ENCODE measurements around the gene TCHH.
"Not testable (repeated sequence)": the region's sequence is repeated elsewhere in the genome, so short reads cannot be mapped to it uniquely, and the experiment has no call there.

Gene TCHH

DNA sequence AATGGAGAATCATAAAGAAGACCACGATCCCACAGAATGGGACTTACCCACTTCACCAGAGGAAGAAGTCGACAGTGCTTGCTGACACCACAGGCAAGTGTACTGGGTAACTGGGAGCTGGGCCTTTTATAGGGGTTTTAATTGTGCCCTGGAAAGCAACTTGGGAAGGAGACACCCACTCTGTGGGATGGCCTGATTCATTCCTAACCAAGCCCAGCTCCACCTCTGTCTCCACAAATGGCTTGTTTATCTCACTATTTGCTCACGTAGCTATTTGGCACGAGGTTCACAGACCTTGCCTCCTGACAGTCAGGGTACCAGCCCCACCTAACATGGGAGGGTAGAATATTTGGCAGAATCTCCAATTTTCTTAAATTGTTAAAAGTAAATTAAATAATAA, at the start of gene TCHH:
TCHH (minus strand) TSS at position 101 of the 400 bp plus-strand sequence. CDS start 1,364 bp downstream, outside the sequence.
- no peak for DNase-seq

- no peak for DNase-seq
Measured at GRCh38 chr1:152164517-152165136, 49.4 kb upstream of the TCHH start.

DNA sequence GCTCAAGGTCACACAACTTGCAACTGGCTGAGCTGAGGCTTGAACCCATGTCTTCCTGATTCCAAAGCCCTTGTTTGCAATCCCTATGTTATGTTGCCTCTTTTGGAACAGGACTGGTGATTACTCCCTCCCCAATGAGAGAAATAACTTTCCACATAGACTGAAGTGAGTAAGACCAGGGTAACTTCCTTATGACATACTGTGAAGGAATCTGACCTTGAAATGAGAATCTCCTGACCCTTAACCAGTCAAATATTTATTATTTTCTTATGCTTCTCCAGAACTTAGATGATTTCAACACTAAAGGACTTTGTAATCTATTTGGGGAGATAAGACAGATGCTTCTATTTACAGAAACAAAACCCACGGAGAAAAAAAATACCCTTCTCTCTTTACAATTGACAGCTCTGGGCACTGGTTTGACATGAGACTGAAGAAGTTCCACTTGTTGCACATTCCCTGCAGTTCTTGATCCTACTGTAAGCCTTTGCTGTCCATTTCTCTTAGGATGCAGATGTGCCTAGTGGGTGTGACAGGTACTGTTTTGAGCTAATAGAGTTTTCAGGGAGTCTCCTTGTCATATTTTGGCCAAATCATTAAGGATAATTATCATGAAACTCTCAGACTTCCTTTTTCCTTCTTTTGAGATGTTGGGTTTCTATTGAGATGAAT, 47.7 kb upstream of the TCHH start:
- no peak for DNase-seq

- no peak for DNase-seq
Measured at GRCh38 chr1:152160576-152160975, 45.3 kb upstream of the TCHH start.

- no peak for DNase-seq
Measured at GRCh38 chr1:152159144-152159543, 43.9 kb upstream of the TCHH start, which contains the start of gene RPTN. Gene RPTN (minus strand): TSS chr1:152159228. CDS start chr1:152157889, 1,339 bp downstream.

GRCh38 chr1:152153996-152154395, 38.8 kb upstream of the TCHH start:
- DNase-seq: no peak

- DNase-seq: no peak
Measured at GRCh38 chr1:152151646-152152045, 36.4 kb upstream of the TCHH start.

DNA sequence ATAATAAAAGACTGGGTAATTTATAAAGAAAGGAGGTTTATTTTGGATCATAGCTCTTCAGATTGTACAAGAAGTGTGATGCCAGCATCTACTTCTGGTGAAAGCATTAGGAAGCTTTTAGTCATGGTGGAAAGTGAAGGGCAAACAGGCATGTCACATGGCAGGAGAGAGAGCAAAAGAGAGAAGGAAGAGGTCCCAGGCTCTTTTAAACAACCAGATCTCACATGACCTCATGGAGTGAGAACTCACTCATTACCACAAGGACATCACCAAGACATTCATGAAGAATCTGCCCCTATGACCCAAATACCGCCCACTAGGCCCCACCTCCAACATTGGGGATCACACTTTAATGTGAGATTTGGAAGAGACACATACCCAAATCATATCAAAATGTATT, 33.7 kb upstream of the TCHH start:
- DNase-seq: no peak

- DNase-seq: no peak
Measured at GRCh38 chr1:152148051-152148450, 32.8 kb upstream of the TCHH start.

DNA sequence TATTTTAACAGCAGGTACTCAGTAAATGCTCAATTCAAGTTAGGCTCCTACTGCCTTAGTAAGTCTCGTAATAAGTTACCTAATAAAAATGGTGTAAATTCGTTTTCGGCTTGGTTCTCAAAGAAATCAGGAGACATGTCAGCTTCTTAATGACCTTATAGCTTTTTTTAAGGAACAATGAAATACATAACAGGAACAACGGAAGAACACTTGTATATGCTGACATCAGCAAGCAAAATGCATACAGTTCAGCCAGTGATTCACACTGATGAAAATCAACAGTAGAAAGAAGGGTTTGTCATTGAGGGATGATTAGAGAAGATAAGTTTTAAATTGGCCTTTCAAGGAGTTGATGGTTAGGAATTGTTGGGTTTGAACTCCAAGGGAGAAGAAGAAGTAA, 30.5 kb upstream of the TCHH start:
- DNase-seq: no peak

GRCh38 chr1:152144674-152145183, 29.5 kb upstream of the TCHH start:
- DNase-seq: not testable (repeated sequence)

DNA sequence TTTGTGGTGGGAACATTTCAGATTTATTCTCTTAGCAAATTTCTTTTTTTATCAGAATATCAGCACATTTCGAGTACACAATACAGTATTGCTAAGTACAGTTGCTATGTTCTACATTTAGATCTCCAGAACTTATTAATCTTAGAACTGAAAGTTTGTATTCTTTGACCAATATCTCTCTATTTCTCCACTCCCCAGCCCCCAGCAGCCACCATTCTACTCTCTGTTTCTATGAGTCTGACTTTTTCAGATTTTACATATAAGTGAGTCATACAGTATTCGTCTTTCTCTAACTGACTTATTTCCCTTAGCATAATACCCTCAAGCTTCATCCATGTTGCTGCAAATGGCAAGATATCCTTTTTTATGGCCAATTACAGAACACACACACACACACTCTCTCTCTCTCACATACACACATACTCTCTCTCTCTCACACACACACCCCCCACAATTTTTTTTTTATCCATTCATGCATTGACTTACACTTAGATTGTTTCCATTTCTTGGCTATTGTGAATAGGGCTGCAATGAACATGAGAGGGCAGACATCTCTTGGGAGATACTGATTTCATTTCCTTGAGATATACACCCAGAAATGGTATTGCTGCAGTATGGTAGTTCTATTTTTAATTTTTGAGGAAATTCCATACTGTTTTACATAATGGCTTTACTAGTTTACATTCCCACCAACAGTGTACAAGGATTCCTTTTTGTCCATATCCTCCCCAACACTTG, 28.1 kb upstream of the TCHH start:
- no peak for DNase-seq

DNA sequence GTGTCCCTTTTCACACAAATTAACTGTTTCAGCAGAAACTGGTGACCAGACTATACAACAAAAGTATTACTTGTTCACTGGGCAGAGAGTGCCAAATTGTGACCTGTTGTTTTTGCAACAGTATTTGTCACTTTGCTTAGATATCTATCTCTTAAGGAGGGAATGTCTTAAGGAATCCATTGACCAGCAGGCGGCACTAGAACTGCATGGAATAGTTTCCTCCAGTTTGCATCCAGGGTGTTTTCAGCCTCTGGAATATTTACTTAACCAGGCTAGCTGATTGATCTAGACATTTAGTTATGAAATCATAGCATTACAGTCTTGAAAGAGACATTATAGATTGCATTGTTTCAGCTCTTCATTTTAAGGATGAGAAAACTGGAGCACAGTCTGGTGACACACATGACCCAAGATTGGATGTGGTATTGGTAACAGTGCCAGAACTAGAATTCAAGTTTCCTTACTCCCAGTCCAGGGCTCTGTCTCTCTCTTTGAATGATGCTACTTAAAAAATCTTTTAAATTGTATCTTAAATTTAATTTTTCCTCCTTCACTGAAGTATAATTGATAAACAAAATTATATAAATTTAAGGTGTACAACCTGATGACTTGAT, 26.8 kb upstream of the TCHH start:
- DNase-seq: no peak

DNA sequence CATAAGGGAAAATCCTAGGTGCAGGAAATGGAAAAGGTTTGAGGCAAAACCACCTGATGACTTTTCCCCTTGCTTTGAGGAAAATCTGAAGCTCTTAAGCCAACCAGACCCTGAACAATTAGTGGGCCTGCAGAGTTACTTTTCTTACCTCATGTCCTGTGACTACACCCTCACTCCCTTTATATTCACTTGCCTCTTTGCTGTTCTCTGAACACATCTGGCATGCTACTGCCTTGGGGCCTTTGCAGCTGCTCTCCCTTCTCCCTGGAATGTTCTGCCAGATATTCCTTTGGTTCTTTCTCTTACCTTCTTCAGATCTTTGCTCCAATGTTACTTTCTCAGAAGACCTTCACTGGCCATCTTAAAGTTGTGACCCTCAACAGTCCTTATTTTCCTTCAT, 22.0 kb upstream of the TCHH start:
- DNase-seq: no peak

- no peak for DNase-seq
Measured at GRCh38 chr1:152130186-152130585, 14.9 kb upstream of the TCHH start.

DNA sequence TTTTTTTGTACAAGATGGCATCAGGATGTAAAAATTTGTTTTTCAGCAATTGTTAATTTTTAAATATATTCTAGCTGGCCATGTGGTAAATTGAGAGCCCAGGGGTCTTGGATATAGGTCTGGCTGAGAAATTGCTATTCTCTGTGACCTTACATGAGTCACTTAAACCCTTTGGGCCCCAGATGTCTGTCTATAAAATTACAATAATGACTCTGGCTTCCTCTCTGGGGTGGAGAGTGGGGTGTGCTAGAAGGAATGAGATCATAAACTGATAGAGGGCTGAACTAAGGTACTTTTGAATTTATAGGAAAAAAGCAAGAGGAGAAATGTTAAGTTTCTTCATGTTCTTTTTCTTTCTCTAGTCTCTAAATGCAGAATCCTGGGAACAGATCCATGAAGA, 12.4 kb upstream of the TCHH start:
- no peak for DNase-seq

DNA sequence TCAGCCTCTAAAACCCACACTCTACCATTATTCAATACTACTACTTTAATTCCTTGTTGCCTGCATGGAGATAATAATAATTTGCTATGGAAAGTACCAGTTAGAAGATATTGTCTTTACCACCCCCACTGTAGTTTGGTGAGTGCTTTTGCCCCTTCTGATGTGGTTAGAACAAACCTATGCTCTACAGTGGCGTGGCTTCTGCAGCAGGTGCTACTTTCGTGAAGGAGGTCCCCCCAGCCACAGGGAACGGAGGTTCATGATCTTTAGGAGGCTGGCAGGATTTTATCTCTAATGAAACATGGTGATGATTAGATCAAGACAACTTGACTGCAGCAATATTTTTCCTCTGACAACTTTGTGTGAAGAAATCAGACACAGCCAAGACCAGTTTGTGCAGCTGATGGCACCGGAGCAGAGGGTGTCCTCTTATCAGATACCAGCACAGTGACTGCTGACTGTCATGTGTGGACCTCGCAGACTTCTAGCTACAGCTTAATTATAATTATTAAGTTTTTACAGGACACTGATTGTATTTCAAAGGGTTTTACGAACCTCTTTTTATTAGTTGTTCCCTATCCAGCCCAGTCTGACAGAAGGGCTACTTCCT, 10.7 kb upstream of the TCHH start:
- DNase-seq: no peak

DNA sequence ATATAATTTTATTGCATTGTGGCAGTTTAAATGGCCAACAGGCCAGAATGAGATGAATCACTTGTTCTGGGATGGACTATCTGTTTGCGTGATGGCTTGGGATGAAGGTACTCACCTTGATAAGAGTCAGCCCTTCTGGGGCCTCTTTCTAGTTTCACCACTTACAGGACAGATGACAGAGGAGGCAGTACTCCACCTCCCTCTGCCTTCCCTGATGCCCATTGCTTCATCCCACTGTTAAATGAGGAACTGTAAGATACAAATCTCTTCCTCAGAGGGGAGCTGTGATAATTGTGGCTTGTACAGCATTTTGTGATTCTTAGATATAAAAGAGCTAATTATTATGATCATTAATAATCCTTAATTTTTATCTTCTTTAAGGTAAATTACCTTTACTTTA, 3.7 kb upstream of the TCHH start:
- DNase-seq: no peak

DNA sequence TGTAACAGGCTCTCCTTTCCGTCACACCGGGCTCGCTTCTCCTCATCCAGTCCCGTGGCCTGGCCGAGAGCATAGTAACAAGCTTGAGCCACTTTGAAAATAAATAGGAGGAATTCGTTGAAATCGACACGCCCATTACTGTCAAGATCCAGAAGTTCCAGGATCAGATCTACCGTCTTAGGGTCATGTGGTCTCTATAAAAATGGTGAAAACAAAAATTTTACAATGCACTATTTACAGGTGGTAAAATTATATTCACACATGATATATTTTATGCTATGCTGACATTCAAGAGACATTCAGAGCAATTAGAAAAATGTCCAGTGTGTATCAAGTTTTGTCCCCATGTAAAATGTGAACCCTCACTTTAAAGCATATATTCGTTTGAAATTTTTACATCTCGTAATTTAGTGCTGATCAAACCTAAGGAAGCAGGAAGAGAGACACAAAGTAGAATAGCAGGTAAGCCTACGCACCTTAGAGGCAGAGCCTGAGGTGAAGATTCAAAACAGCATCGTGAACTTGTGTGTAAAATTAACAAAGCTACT, 2.3 kb downstream of the TCHH start:
- no peak for DNase-seq

DNA sequence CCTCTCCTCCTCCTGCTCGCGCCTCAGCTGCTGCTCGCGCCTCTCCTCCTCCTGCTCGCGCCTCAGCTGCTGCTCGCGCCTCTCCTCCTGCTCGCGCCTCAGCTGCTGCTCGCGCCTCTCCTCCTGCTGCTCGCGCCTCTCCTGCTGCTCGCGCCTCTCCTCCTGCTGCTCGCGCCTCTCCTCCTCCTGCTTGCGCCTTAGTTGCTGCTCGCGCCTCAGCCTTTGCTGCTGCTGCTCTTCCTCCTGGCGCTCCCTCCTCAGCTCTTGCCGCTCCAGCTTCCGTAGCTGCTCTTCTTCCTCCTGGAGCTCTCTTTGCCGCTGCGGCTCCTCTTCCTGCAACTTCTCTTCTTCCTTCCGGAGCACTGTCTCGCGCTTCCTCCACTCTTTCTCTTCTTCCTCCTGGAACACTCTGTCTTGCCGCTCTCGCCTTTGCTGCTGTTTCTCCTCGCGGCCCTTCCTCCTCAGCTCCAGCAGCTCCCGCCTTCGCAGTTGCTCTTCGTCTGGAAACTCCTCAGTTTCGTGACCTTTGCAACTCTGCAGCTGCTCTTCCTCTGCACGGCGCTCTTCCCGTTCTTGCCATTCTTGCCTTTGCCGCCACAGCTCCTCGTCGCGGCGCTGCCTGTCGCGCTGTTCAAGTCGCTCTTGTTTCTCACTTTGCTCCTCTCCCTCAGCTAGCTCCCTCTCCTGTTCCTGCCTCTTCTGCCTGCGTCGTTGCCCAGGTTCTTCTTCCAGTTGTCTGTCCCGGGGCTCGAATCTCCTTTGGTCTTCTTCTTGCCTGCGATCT, 3.0 kb downstream of the TCHH start:
- no peak for DNase-seq

DNA sequence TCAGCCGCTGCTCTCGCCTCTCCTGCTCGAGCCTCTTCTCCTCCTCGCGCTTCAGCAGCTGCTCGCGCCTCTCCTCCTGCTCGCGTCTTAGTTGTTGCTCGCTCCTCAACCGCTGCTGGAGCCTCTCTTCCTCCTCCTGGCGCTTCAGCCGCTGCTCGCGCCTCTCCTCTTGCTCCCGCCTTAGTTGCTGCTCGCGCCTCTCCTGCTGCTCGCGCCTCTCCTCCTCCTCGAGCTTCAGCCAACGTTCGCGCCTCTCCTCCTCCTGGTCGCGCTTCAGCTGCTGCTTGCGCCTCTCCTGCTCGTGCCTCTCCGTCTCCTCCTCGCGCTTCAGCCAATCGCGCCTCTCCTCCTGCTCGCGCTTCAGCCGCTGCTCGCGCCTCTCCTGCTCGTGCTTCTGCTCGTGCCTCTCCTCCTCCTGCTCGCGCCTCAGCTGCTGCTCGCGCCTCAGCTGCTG, 3.7 kb downstream of the TCHH start:
- no peak for DNase-seq

All from activated gamma-delta T cell treated with Interleukin-2 at 50 U/mL for 16 hours (primary cell).